Dedifferentiated amniotic fluid mesenchymal stem cell (primary cell): ENCODE results near the gene SHANK3.

Experiments used
- DNase-seq: peaks from one replicate; pipeline ENCODE4 v3.0.0-alpha.2; 2016; ENCODE audit errors: extremely low spot score

Gene SHANK3

DNA sequence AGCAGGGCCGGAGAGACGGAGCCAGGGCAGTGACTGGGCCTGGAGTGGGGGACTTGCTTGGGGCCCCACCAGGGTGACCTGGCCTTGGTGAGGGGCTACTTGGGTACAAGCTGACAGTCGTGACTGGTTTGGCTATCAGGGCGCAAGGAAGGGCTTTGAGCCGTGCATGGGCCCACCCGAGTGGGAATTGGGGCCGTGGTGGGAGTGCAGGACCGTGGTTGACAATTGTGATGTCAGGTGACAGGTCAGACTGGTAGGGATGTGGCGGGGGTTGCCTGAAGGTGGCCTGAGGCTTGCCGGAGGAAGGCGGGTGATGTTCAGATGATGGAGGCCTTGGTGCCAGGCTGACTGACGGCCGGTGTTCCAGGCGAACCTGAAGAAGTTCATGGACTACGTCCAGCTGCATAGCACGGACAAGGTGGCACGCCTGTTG, 5.6 kb downstream of the SHANK3 start:
- no peak for DNase-seq

DNA sequence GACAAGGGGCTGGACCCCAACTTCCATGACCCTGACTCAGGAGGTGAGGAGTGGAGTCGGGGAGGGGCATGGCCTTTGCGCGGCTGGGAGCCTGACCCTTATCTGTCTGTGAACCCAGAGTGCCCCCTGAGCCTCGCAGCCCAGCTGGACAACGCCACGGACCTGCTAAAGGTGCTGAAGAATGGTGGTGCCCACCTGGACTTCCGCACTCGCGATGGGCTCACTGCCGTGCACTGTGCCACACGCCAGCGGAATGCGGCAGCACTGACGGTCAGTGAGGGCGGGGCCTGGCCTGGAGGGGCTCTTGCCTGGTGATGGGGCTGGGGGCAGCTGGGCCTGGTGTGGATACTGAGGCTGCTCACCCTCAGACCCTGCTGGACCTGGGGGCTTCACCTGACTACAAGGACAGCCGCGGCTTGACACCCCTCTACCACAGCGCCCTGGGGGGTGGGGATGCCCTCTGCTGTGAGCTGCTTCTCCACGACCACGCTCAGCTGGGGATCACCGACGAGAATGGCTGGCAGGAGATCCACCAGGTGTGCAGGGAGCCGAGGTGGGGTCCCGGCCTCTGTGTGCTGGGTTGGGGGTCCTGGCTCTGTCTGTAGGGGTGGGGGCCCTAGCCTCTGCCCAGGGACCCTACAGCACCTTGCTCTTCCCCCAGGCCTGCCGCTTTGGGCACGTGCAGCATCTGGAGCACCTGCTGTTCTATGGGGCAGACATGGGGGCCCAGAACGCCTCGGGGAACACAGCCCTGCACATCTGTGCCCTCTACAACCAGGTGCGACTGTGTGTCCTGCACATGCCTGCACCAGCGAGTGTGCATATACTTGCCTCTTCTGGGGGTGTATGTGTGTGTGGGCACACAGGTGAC, 6.3 kb downstream of the SHANK3 start:
- no peak for DNase-seq

DNA sequence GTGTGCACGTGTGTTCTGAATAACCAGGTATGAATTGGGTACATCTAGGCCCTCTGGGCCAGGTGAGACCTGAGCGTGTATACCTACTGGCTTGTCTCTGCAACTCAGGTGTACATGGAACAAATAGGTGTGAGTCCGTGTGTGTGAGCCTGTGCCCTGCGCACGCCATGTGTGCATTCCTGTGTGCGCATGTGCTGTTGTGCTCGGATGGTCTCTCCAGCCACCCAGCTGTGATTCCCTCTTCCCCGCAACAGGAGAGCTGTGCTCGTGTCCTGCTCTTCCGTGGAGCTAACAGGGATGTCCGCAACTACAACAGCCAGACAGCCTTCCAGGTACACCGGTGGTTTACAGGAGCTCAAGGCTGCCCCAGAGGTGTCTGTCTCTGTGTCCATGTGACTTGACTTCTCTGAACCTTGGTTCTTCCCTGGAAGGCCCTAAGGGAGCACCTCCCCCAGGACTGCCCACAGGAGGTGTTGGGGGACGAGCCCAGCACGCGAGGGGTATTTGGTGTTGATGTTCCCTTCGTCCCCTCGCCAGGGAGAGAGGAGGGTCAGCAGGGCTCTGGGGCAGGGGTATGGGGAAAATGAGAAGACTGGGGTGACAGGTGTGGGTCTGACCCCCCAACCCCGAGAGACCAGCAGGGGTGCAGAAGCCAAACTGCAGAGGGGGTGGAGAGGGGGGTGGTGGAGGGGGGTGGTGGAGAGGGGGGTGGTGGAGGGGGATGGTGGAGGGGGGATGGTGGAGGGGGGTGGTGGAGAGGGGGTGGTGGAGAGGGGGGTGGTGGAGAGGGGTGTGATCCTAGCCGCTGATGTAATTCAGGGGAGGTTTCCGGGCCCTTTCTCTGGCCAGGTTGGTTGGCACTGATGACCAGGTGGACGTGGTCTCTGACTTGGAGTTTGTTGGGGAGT, 10.7 kb downstream of the SHANK3 start:
- DNase-seq: no peak

DNA sequence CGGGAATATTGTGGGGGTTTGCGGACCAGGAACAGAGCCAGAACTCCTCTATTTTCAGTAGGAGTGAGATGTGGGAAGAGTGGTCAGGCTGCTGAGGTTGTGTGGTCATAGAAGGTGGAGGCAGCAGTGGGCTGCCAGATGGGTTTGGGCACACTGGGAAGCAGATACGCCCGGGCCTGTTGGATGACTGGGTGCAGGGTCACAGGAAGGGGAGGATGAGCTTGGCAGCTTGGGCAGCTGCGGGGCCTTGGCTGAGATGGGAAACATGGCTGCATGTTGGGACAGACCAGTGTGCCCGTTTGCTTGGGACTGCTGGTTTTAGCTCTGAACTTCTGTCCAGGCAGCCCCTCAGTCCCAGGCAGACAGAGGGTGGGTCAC, 11.4 kb downstream of the SHANK3 start:
- DNase-seq: no peak

DNA sequence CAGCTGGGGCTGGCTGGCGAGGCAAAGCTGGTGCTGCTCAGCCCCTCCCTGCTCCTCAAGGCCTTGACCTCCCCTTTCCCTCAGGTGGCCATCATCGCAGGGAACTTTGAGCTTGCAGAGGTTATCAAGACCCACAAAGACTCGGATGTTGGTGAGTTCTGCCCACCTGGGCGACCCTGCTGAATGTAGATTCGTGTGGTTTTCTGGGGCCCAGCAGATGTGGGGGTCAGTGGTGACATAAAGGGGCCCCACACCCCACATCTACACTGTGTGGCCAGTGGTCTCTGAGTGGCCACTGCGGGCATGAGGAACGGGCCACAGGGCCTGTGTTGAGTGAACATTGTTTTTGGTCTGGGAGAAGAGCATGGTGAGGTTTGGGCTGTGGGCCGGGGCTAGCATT, 11.9 kb downstream of the SHANK3 start:
- DNase-seq: no peak

DNA sequence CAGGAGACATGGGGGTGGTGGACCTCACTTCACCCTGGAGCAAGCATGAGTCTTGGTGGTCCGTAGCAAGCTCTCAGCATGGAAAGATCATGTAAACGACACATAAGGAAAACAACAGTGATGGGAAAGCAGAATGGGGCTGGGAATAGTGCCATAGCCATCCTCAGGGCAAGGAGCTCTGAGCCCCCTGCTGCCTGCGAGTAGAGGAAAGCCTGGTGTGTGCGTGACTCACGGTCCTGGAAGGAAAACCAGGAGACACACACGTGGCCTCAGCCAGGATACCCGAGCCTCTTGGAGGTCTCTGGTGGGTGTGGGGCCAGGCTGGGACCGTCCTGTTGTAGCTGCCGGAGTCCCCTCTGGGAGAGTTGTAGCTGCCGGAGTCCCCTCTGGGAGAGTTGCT, 12.4 kb downstream of the SHANK3 start:
- no peak for DNase-seq

DNA sequence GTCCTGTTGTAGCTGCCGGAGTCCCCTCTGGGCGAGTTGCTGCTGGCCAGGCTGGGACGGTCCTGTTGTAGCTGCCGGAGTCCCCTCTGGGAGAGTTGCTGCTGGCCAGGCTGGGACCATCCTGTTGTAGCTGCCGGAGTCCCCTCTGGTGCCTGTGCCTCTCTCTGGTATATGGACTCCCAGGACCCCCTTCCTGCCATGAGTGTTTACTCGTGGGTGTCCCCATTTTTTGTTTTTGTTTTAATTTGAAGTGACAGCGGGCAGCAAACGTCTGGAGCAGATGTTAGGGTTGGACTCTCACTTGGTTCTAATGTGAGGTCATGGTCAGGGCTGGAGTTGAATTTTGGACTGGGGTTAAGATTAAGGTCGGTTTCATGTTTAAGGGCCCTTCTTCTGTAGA, 14.2 kb downstream of the SHANK3 start:
- no peak for DNase-seq

DNA sequence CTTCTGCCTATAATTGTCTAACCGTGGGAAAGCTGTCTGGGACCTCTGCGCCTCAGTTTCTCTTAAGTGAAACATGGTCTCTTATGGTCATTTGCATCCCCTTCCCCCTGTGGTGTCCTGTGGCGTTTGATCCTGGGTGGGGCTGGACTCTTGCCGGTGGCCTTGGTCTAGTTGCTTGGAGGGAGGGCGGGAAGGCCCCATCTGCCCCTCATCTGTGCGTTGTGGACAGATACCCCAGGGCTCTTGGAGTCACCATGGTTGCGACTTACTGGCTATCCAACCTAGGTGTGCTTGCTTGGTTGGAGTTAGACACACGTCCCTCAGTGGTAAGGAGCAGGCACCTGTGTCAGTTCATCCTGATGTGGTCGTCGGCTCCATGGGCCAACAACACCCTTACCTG, 15.2 kb downstream of the SHANK3 start:
- no peak for DNase-seq

DNA sequence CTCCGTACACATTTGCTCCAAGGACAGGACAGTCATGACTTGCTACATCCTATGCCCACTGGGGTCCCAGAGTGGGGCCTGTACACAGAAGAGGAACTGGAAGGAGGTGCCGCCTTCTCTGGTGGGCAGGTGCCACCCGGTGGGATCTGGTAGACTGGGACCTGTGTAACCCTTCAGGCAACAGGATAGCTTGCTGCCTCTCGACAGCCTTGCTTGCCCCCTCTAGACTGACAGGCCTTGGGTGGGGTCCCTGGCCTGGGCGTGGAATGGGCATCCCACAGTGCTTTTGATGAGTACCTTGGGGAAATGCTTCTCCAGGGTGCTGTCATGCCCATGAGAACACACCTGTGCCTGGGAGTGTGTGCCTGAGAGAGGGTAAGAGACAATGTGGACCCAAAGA, 15.8 kb downstream of the SHANK3 start:
- DNase-seq: no peak

DNA sequence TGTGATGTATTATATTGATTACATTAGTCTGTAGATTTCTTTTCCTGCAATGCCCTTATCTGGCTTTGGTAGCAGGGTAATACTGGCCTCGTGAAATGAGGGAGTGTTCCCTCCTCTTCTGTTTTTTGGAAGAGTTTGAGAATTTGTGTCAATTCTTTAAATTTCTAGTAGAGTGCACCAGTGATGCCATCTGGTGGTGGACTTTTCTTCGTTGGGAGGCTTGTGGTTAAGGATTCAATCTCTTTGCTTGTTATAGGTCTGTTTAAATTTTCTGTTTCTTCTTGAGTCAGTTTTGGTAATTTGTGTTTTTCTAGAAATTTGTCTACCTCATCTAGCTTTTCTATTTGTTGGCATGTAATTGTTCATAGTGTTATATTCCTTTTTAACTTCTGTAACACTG, 18.9 kb downstream of the SHANK3 start:
- peak; percentile 16 for DNase-seq

DNA sequence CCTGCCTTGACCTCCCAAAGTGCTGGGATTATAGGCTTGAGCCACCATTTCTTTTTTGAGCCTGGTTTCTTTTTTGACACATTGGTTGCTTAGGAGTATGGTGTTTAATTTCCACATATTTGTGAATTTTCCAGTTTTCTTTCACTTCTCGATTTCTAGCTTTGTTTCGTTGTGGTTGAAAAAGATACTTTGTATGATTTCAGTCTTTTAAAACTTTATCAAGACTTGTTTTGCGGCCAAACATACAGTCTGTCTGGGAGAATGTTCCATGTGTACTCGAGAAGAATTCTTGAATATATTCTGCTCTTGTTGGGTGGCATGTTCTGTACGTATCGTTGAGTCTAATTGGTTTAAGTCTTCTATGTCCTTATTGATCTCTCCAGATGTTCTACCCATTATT, 20.8 kb downstream of the SHANK3 start:
- DNase-seq: no peak

DNA sequence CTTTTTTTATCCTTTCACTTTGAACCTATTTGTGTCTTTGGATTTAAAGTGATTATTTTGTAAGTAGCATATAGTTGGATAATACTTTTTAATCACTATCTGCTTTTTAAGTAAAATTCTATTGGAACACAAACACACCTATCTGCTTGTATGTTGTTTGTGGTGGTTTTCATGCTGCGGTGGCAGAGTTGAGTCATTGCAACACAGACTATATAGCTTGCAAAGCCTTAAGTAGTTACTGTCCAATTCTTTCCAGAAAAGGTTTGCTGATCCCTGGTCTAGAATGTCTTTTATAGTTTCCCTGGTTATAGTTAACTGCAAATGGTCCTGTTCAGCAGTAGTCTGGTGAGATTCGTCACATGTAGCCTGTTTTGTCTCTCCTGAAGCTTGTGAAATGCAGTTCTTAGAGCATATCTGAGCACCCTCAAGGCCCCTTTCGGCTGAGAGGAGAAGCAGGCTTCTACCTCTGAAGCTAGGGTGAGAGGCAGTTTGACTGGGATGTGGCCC, 21.5 kb downstream of the SHANK3 start:
- DNase-seq: no peak

DNA sequence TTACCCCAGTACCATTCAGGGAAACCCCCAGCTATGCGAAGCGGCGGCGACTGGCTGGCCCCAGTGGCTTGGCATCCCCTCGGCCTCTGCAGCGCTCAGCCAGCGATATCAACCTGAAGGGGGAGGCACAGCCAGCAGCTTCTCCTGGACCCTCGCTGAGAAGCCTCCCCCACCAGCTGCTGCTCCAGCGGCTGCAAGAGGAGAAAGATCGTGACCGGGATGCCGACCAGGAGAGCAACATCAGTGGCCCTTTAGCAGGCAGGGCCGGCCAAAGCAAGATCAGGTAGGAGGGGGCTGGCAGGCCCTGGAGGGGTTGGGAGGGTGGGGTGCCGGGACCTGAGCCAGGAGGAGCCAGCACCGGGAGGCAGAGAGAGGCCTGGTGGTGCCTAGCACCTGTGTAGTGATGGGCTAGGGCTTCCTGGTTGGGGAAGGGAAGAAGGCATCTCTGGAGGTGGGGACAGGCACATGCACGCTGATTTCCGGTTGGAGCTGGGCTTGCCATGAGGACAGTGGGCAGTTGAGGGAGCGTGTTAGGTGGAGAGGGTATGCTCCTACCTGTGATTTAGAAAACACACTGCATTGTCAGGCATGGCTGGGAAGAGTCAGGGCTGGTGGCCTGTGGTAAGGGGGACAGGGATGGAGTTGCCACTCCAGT, 22.3 kb downstream of the SHANK3 start:
- no peak for DNase-seq

DNA sequence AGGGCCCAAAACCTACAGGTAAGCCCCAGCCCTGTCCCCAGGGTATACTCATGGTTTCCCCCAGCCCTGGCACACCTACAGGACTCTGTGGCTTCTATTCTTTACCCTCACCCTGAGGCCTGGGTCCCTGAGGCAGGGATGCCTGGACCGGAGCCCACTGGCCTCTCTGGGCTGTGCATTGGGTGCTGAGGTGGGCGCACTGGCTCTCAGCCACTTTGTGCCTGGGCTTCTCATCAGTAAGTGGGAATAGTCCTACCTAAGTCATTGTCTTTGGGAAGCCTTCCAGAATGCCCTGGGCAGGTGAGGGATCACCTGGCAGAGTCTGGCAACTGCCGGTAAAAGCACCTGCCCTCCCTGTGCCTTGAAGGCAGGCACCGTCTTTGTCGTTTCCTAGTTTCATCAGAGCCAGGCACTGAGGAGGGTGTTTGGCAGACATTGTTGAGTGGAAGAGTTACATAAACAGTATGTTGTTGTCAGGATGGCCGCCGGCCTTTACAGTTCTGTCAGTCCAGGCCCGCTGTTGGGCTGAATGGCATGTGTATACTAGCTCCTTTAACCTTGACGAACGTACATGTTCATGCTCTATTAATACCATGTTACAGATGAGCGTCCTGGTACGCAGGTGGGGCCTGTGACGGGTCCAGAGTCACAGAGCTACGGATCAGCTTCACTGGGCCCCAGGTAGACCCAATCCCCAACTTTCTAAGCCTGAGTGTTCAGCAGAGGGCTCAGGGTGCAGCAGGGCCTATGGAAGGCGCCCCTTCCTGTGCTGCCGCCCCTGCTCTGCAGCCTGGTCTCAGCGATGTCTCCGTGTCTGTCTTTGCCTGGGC, 23.0 kb downstream of the SHANK3 start:
- DNase-seq: no peak

DNA sequence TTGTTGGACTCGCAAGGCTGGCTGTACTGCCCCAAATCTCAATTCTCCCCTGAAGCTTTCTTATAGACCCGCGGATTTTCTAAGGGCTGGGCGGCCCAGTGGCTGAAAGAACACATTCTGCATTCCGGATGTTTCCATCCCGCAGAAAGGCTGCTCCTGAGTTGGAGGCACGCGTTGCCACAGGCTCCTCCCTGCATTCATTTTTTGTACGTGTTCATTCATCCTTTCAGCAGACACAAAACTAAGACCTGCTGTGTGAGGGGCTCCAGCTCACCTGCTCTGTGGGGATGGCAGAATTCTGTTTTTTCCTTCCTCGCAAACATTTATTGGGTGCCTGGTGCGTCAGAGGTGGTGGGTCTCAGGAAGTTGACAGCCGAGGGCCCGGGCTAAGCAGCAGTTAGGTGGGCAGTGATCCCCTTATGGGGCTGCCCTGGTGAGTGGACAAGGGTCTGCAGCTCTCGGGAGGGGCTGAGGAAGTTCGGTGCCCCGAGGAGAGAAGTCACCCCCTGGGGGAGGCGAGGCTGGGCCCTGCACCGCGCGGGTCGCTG, 23.7 kb downstream of the SHANK3 start:
- DNase-seq: no peak

DNA sequence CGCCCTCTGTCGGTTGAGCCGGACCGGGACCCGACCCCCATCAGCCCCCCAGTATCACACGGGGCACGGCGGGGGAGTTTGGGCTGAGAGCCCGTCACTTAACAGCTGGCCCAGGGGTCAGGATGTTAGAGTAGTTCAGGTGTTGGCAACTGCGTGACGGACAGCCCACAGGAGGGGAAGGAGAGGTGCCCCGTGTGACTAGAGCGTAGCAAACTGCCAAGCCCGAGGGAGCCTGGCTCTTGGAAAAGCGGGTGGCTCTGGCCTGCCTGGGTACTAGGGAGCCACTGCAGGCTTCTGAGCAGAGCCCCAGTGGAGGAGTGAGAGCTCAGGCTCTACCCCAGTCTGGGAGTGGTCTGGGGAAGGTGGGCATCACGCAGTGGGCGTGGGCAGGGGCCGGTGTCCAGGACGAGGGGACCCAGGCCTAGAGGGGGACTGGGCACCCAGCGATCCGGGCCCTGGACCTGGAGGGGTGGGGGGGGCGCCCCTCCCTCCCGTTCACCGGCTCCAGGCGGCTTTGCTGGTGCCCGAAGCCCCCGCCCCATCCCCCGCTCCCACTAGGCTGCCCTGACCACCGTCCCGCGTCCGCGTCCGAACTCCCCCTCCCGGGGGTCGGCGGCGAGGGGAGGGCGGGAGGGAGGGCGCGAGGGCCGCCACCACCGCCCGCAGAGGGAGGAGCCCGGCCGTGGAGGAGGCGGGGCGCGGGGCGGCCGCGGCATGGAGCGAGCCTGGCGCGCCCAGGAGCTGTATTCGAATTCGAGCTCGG, 24.4 kb downstream of the SHANK3 start:
- DNase-seq: no peak

DNA sequence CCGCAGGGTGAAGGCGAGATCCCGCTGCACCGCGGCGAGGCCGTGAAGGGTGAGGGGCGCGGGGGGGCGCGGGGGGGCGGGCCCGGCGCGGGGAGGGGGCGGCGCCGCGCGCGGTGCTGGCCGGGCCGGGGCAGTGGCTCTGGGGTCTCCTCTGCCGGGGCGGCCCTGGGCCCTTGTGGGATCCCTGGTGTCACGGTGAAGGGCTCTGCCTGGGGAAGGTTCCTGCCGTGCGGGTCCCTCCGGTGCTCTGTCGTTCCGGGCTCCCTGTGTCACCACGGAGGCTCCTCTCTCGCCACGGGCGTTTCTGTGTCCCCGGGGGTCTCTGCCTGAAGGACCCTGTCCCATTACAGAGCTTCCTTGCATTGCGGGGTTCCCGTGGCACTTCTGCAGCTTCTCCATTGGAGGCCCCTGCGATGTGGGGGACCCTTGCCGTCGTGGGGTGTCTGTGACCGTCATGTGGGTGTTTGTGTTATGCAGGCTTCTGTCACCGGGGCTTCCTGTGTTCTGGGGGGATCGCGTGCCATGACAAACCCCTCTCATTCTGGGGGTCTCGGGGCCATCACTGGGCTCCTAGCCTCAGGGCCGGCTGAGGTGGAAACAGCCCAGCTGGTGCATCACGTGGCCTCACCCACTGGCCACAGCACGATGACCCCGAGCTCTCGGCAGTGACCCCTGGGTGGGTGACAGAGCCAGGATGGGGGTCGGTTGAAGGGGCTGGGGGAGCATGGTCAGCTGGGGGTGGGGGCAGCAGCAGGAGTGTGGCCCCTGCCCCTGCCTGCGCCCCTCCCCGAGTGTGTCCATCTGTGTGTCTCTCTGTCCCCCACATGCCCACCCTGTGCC, 25.3 kb downstream of the SHANK3 start:
- DNase-seq: no peak

DNA sequence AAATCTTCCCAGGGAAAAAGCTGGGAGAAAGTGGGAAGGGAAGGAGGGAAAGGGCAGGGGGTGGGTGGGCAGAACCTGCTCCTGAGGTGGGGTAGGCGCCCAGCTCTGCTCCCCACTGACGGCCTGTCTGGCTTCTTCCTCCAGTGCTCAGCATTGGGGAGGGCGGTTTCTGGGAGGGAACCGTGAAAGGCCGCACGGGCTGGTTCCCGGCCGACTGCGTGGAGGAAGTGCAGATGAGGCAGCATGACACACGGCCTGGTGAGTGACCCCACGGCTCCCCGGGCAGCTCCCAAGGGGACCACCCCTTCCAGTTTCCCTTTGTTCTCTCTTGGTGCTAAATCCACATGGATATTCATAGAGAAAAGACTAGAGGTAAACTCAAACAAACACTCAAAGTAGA, 25.9 kb downstream of the SHANK3 start:
- no peak for DNase-seq

DNA sequence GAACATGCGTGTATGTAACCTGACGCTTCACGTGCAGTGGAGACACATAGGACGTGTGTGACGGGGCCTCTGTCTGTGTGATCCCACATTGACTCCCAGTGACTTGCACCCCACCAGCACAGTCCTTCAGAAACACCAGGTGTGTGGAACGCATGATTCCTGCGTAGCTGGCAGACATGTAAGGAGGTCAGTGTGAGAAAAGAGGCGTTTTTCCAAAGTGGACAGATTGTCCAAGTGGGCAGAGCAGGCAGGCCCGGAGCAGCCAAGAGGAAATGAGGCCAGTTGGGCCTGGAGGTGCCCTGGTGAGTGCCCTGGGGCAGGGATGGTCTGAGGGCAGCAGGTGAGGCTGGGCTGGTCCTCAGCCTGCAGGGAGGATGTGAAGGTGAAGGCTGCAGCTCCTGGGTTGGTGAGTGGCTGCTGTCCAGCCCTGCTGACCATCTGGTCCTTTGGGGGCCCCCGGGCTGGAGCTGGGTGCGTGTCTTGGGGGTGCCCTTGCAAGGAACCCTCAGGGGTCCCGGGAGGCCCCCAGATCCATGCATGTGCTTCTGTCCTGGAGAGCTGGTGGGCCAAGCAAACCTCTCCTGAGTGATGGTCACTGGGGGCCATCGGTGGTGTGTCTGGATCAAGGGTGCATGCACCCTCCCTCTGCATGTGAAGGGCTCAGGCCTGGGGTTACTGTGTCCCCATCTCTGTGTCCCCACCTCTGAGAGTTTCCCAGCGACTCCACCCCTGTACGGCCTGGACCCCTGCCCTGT, 26.6 kb downstream of the SHANK3 start:
- no peak for DNase-seq
